ENCODE results near the gene ADCY7.
"Not testable (repeated sequence)": the region's sequence is repeated elsewhere in the genome, so short reads cannot be mapped to it uniquely, and the experiment has no call there.

ADCY7 gene

GRCh38 chr16:50332599-50332998 lies 66.2 kb downstream of the ADCY7 start:
- DNase-seq (ENCODE audit: low read depth in 1 of 2, low spot score in 1 of 2), result no peak

GRCh38 chr16:50334106-50334975 lies 68.0 kb downstream of the ADCY7 start:
- no peak for DNase-seq (ENCODE audit: low read depth in 1 of 2, low spot score in 1 of 2)

DNA sequence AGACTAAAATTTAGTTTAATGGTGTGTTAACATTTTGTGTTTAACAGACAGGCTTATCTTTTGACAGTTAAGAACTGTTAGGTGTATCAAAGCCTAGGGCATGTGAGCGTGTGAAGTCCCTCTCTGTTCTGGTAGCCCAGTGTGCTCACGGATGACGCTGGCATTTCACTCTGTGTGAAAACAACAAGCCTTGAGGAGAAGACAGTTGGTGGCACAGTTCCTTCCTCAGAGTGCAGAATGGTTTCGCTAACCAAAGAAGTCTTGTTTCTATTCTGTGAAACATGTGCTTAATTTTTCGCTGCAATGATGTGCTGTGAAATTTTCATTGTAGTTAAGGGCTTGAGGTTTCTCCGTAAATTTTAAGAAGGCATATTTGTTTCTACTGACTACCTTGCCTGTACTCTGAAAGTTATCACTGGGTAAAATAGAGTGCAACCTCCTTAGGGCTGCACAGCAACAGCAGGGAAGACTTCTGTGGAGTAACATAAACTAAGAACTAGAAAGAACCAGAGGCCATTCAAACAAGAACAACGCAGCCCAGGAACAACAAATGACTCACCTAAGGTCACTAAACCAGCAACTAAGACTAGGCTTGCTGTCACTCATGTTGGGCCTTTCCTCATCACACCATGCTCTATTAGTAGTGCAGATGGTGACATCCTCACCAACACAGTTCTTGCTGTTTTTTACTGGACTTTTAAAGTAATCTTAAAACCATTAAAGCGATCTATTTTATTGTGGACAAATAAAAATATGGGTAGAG lies 69.0 kb downstream of the ADCY7 start:
- peak in 1 of 2 donors; percentile 44 for DNase-seq (ENCODE audit: low read depth in 1 of 2, low spot score in 1 of 2)

- DNase-seq (ENCODE audit: low read depth in 1 of 2, low spot score in 1 of 2), result no peak
Observed at GRCh38 chr16:50336884-50337283, 70.5 kb downstream of the ADCY7 start.

DNA sequence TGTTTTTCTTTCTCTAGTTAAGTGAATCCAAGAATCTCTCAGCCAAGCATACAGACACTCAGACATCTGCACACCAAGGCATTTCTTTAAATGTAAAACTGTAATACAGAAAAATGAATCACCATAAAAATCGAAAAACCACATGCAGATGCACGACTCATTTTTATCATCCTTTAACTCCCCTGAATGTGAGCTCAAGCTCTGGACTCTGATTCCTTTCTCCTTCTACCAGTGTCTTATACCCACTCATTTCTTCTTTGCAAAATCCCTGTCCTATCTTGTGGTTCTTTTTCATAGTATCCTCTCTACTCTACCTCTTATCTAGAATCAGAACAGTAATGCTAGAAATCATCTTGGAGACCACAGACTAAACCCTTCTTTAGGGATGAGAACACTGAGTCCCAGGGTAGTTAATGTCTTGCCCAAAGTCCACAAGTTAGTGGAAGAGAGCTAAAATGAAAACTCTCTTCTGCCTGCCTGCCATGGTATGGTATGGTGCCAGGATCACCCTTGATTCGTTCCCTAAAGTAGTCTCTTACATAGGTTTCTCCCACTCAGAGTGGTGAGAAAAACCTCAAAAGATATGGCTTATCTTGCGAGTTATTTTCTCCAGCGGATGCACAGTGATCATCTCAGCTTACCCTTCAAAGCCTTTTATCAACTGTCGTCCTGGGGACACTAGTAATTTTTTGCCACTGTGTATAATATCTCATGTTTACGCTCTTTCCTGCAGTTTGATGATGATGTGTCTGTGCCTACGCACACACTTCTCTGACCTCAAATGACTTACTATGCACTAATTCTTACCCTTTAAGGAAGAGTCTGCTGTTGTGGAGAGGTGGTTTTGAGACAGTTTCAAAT lies 72.2 kb downstream of the ADCY7 start:
- no peak for DNase-seq (ENCODE audit: low read depth in 1 of 2, low spot score in 1 of 2)

DNA sequence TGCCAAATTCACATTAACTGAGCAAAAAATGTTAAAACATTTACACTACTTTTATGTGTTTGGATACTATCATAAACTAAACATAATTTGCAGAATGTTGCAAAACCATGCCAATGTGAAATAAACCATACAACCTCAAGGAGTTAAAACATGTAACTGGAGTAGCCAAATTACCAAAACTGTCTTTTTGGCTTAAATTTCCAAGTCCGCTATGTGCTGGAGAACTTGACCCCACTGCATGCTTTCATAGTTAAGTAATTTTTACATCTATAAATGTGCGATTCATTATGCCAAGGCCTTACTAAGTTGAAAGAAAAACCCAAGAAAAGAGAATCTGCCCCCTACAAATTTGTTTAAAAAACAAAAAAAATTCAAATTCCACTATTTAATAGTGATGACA lies 74.2 kb downstream of the ADCY7 start:
- no peak for DNase-seq (ENCODE audit: low read depth in 1 of 2, low spot score in 1 of 2)

GRCh38 chr16:50343566-50343965 lies 77.2 kb downstream of the ADCY7 start:
- not testable (repeated sequence) for DNase-seq (ENCODE audit: low read depth in 1 of 2, low spot score in 1 of 2)

- DNase-seq (ENCODE audit: low read depth in 1 of 2, low spot score in 1 of 2), result not testable (repeated sequence)
Observed at GRCh38 chr16:50345210-50345609, 78.9 kb downstream of the ADCY7 start.

DNA sequence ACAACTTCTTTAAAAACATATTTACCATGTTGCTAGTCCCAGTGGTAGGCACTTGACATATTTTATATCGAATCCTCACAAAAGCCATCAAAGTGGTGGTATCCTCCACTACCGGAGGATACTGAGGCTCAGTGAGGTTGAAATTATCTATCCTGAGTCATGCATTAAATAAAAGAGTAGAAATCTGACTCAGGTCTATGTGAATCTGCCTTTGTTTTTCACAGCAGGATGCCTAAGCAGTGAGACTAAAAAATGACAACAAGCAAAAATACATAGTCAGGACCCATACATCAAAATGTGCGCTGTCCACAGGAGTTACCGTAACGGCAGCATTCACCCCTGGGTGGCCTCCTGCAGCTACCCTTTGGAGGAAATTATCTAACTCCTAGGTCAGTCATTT lies 84.8 kb downstream of the ADCY7 start:
- no peak for DNase-seq (ENCODE audit: low read depth in 1 of 2, low spot score in 1 of 2)

DNA sequence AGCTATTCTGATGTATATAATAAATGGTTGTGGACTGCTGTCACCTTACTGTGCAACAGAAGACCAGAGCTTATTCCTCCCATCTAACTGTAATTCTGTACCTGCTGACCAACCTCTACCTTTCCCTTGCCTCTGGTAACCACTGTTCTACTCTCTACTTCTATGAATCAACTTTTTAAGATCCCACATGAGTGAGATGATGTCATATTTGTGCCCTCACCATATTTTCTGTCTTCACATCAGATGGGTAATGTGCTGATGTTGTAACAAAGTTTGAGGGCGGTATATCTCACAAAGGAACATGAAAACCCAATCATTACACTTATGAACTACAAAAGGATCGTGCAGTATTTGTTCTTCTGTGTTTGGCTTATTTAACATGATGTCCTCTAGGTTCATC lies 85.6 kb downstream of the ADCY7 start:
- no peak for DNase-seq (ENCODE audit: low read depth in 1 of 2, low spot score in 1 of 2)

DNA sequence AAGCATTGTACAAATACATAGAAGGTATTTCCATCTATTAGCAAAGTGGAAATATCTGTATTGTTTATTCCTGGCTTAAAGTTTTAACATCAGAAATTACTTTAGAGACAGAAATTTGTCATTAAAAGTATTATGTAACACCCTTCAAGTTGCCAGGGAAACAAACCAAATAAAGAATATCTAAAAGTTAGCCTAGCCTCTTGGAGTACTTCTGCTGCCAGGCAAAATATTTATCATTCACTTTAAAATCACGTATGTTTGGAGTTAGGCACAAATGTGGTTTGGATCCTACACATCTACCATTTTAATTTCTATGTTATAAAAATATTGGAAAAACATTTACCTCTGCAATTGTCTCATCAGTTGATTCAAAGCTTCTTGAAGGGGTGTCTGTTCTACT lies 87.7 kb downstream of the ADCY7 start:
- DNase-seq (ENCODE audit: low read depth in 1 of 2, low spot score in 1 of 2), result no peak

GRCh38 chr16:50354629-50355456 lies 88.5 kb downstream of the ADCY7 start:
- DNase-seq (ENCODE audit: low read depth in 1 of 2, low spot score in 1 of 2), result no peak

DNA sequence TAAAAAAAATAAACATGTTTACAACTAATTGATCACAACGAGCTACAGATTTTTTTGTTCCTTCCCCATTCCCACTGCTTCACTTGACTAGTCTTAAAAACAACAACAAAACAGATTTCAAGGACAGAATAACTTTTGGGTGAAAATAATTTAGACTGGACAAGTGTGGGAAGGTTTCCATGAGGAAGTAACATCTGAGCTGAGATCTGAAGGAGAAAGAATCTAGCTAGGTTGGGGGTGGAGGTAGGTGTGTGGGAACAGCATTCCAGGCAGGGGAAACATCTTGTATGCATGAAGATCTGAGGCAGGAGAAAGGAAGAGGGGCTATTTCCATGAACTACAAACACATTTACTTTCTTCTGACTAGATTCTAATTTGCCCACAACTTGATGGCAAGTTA lies 93.3 kb downstream of the ADCY7 start:
- no peak for DNase-seq (ENCODE audit: low read depth in 1 of 2, low spot score in 1 of 2)

DNA sequence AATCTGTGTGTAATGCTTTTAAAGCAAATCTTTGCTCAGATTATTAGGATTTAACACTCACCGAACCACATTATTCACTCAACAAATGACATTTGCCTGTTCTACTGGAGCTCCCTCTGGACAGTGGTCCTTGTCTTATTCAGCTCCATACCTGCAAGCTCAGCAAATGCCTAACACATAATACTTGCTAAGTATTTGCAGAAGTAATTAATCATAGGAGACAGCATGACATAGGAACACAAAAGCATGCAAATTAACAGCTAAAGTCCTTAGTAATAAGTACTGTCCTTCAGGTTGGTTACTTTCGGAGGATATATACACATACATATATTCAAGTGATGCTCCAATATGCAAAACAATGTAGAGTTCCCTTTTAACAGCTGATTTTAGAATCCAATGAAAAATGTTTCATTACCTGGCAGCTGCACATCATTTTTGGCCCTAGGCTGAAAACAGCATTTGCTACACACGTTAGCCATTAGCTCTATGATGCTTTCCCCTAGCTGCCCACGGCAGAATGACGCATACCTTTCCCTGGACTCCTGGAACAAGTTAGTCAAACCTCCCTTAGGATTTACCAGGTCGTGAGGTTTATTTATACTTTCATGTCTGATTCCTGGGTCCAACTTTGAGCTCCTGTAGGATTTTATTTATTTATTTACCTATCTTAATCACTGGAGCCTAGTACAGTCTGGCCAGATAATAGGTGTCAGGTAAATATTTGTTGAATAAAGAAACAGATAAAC lies 93.9 kb downstream of the ADCY7 start:
- no peak for DNase-seq (ENCODE audit: low read depth in 1 of 2, low spot score in 1 of 2)

DNA sequence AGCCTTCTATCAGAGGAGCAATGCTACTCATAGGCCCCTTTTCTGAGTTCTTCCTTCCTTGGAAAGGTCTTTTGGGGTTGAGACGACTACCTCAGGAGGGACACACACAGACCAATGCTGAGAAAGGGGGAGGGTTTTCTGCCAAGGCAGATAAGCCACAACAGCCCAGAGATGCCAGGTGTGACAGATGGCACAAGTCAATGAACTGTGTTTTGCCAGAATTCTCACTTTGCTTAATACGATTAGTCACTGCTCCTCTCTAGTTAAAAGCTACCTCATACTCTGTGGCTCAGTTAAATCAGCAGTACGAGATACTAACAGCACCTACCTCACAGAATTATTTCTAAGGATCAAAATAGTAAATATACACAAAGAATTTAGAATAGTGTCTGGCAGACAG lies 94.4 kb downstream of the ADCY7 start:
- DNase-seq (ENCODE audit: low read depth in 1 of 2, low spot score in 1 of 2), result no peak

DNA sequence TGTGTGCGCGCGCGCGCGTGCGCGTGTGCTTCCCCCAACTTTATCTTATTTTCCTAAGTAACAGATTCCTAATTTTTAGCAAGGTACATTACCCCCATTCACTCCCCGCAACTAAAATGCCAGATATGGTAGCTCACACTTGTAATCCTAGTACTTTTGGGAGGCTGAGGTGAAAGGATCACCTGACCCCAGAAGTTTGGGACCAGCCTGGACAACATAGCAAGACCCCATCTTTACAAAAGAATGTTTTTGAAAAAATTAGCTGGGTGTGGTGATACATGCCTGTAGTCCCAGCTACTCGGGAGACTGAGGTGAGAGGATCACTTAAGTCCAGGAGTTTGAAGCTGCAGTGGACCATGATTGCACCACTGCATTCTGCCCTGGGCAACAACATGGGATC lies 97.3 kb downstream of the ADCY7 start:
- no peak for DNase-seq (ENCODE audit: low read depth in 1 of 2, low spot score in 1 of 2)

GRCh38 chr16:50365791-50366575 lies 99.6 kb downstream of the ADCY7 start:
- no peak for DNase-seq (ENCODE audit: low read depth in 1 of 2, low spot score in 1 of 2)
